ENCODE results near the gene CEP126.

- TF ChIP-seq, protein P1, sequence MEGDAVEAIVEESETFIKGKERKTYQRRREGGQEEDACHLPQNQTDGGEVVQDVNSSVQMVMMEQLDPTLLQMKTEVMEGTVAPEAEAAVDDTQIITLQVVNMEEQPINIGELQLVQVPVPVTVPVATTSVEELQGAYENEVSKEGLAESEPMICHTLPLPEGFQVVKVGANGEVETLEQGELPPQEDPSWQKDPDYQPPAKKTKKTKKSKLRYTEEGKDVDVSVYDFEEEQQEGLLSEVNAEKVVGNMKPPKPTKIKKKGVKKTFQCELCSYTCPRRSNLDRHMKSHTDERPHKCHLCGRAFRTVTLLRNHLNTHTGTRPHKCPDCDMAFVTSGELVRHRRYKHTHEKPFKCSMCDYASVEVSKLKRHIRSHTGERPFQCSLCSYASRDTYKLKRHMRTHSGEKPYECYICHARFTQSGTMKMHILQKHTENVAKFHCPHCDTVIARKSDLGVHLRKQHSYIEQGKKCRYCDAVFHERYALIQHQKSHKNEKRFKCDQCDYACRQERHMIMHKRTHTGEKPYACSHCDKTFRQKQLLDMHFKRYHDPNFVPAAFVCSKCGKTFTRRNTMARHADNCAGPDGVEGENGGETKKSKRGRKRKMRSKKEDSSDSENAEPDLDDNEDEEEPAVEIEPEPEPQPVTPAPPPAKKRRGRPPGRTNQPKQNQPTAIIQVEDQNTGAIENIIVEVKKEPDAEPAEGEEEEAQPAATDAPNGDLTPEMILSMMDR (conservative IDR thresholded peaks at IDR 0.05; ENCODE audit: low read depth in 2 of 2), result no peak
- TF ChIP-seq EZH2 (IDR thresholded peaks at IDR 0.05; ENCODE audit: low read depth, unreplicated experiment), result no peak
- TF ChIP-seq EZH2phosphoT487 (IDR thresholded peaks at IDR 0.05; ENCODE audit: unreplicated experiment), result no peak
- TF ChIP-seq, protein P2, sequence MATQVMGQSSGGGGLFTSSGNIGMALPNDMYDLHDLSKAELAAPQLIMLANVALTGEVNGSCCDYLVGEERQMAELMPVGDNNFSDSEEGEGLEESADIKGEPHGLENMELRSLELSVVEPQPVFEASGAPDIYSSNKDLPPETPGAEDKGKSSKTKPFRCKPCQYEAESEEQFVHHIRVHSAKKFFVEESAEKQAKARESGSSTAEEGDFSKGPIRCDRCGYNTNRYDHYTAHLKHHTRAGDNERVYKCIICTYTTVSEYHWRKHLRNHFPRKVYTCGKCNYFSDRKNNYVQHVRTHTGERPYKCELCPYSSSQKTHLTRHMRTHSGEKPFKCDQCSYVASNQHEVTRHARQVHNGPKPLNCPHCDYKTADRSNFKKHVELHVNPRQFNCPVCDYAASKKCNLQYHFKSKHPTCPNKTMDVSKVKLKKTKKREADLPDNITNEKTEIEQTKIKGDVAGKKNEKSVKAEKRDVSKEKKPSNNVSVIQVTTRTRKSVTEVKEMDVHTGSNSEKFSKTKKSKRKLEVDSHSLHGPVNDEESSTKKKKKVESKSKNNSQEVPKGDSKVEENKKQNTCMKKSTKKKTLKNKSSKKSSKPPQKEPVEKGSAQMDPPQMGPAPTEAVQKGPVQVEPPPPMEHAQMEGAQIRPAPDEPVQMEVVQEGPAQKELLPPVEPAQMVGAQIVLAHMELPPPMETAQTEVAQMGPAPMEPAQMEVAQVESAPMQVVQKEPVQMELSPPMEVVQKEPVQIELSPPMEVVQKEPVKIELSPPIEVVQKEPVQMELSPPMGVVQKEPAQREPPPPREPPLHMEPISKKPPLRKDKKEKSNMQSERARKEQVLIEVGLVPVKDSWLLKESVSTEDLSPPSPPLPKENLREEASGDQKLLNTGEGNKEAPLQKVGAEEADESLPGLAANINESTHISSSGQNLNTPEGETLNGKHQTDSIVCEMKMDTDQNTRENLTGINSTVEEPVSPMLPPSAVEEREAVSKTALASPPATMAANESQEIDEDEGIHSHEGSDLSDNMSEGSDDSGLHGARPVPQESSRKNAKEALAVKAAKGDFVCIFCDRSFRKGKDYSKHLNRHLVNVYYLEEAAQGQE (IDR thresholded peaks at IDR 0.05; ENCODE audit: unreplicated experiment), result no peak
- TF ChIP-seq ZNF114 (CRISPR knock-in tag; IDR thresholded peaks at IDR 0.05), result no peak
Observed at GRCh38 chr11:102014756-102015155, 99.9 kb downstream of the CEP126 start.

All from GM23338 (cell line).